SK-N-MC (cell line): ENCODE measurements around the gene SLC4A9.

Experiments used
- EZH2 ChIP-seq: fragments of 200-600 bp; sonication (generic); IDR thresholded peaks from one replicate; pipeline ENCODE4 v1.6.1; 2017; ENCODE audit warnings: antibody characterized with exemption
- POLR2AphosphoS5 ChIP-seq: IDR thresholded peaks from 2 replicates; pipeline ENCODE4 v1.6.1; 2012; ENCODE audit warnings: mild to moderate bottlenecking, low read depth, low read length, borderline replicate concordance

- TF ChIP-seq POLR2AphosphoS5 (no peak), EZH2 (no peak)
Measured at GRCh38 chr5:140413230-140413629, 53.2 kb downstream of the SLC4A9 start.
